ENCODE results near the gene PHEX.

- no peak for TF ChIP-seq POLR2AphosphoS5 (IDR thresholded peaks at IDR 0.05)
- no peak for TF ChIP-seq CTCF (IDR thresholded peaks at IDR 0.05)
- no peak for TF ChIP-seq POLR2A (IDR thresholded peaks at IDR 0.05)
Measured at GRCh38 chrX:22171287-22172060, 139.3 kb downstream of the PHEX start.

All from sigmoid colon (tissue), 4 donors.